HepG2 (cell line): Measurements from ENCODE around the gene HERPUD2. TPM values are rescaled to one million over a fixed set of nuclear protein-coding genes. Genes with fewer than 3 reads are reported as not detected.

Experiments used
- ATAC-seq: fragments of 200-7000 bp; cut with Tn5 transposase; 3 replicates; pipeline ENCODE4 v1.9.1; 2020; ENCODE audit warnings: mild to moderate bottlenecking, moderate library complexity
- BruUV-seq: library from RNA; stranded (reverse); fragments of 400-500 nt; replicated peaks from 2 replicates; lab custom pipeline; 2021; lab: Mats Ljungman, UMichigan
- CTCF ChIA-PET: fragments of 300-600 bp; formaldehyde crosslinking; extraction: SDS; loops from one replicate; lab custom pipeline; 2021; ENCODE audit warnings: low total read pairs, inconsistent platforms, low intra/inter-chr PET ratio; lab: Yijun Ruan, JAX
- POLR2A ChIA-PET: fragments of 350-600 bp; sonication (Branson Sonifier 250); formaldehyde crosslinking; loops from one replicate; lab custom pipeline; 2020; ENCODE audit warnings: antibody characterized with exemption, inconsistent platforms; lab: Yijun Ruan, JAX
- DNase-seq: peaks from one replicate; pipeline ENCODE4 v3.0.0-alpha.2; 2015; ENCODE audit warnings: low spot score
- FAIRE-seq: peaks from 3 replicates; lab custom pipeline; 2011; peaks lifted over from hg19 to GRCh38; lab: Jason Lieb, UNC
- H2AFZ ChIP-seq: one replicate; pipeline ENCODE4 v1.6.1; 2011; ENCODE audit warnings: low read length, inconsistent platforms
- H3K27ac ChIP-seq: fragments of 300-600 bp; 3 replicates; pipeline ENCODE4 v1.8.0; 2011; ENCODE audit warnings: mixed run types, mild to moderate bottlenecking, mixed read lengths, low read length, inconsistent platforms; ENCODE audit not compliant: insufficient read depth; ENCODE audit errors: extremely low read length
- H3K27me3 ChIP-seq, 2 experiments: fragments of 200-600 bp in 1 of 2; 2 replicates in 1 of 2; 3 replicates in 1 of 2; pipeline versions ENCODE4 v1.6.0 to v1.8.0; 2011; ENCODE audit warnings: low read length in 2 of 2, mild to moderate bottlenecking in 2 of 2, moderate library complexity in 2 of 2, inconsistent platforms in 1 of 2; ENCODE audit not compliant: insufficient read depth in 2 of 2, control insufficient read depth in 1 of 2
- H3K36me3 ChIP-seq, 2 experiments: fragments of 200-600 bp in 1 of 2; replicated peaks in 1 of 2; 2 replicates in 1 of 2; 3 replicates in 1 of 2; pipeline versions ENCODE4 v1.5.1 to v1.8.0; 2011; ENCODE audit warnings: low read length in 2 of 2, inconsistent platforms in 1 of 2; ENCODE audit not compliant: insufficient read depth in 2 of 2, control insufficient read depth in 1 of 2
- H3K4me1 ChIP-seq: 2 replicates; pipeline ENCODE4 v1.5.1; 2012; ENCODE audit warnings: low read length, inconsistent platforms; ENCODE audit not compliant: insufficient read depth
- H3K4me2 ChIP-seq: 2 replicates; pipeline ENCODE4 v1.6.0; 2011; ENCODE audit warnings: low read depth, low read length, inconsistent platforms
- H3K4me3 ChIP-seq, 3 experiments: fragments of 200-600 bp in 1 of 3; sonication (generic), shearing (Covaris generic) in 1 of 3; replicated peaks in 1 of 3; 2 replicates each; pipeline ENCODE4 v1.5.1; 2011 to 2016; ENCODE audit warnings: low read length in 3 of 3, inconsistent platforms in 2 of 3, low read depth in 2 of 3, mild to moderate bottlenecking in 2 of 3, control low read depth in 1 of 3, mixed read lengths in 1 of 3; ENCODE audit not compliant: insufficient read depth in 1 of 3
- H3K79me2 ChIP-seq: one replicate; pipeline ENCODE4 v1.6.1; 2011; ENCODE audit warnings: low read length, inconsistent platforms; ENCODE audit not compliant: insufficient read depth
- H3K9ac ChIP-seq: 2 replicates; pipeline ENCODE4 v1.6.0; 2011; ENCODE audit warnings: mild to moderate bottlenecking, low read depth, low read length, inconsistent platforms; ENCODE audit not compliant: insufficient read depth
- H3K9me3 ChIP-seq: 2 replicates; pipeline ENCODE4 v1.5.1; 2012; ENCODE audit warnings: mild to moderate bottlenecking, low read length
- H4K20me1 ChIP-seq: 2 replicates; pipeline ENCODE4 v1.6.0; 2011; ENCODE audit warnings: inconsistent platforms, mild to moderate bottlenecking, low read length, moderate library complexity; ENCODE audit not compliant: insufficient read depth
- HMG20B ChIP-seq: conservative IDR thresholded peaks from 2 replicates; pipeline ENCODE4 v1.6.1; 2016; ENCODE audit warnings: missing genetic modification reagents, missing compliant biosample characterization
- HOXA5 ChIP-seq: sonication (generic); formaldehyde crosslinking; IDR thresholded peaks from 2 replicates; pipeline ENCODE4 v1.4.0; 2020; ENCODE audit warnings: missing genetic modification reagents
- IKZF4 ChIP-seq: sonication (generic); formaldehyde crosslinking; IDR thresholded peaks from 2 replicates; pipeline ENCODE4 v1.5.1; 2020; ENCODE audit warnings: borderline replicate concordance, mild to moderate bottlenecking, low read depth, missing genetic modification reagents; ENCODE audit errors: not compliant biosample characterization
- NR2C2 ChIP-seq: sonication (generic); formaldehyde crosslinking; IDR thresholded peaks from 2 replicates; pipeline ENCODE4 v1.4.0; 2020; ENCODE audit warnings: missing genetic modification reagents, mild to moderate bottlenecking, moderate library complexity, borderline replicate concordance
- POLR2G ChIP-seq: fragments of 200-400 bp; formaldehyde crosslinking; IDR thresholded peaks from 2 replicates; pipeline ENCODE4 v1.6.1; 2018; ENCODE audit warnings: mild to moderate bottlenecking, low read depth, low read length, moderate library complexity
- ZNF264 ChIP-seq: sonication (generic); formaldehyde crosslinking; IDR thresholded peaks from 2 replicates; pipeline ENCODE4 v1.4.0; 2020; ENCODE audit warnings: missing genetic modification reagents
- ZNF33B ChIP-seq: sonication (generic); formaldehyde crosslinking; IDR thresholded peaks from 2 replicates; pipeline ENCODE4 v1.5.1; 2020; ENCODE audit warnings: mild to moderate bottlenecking, missing genetic modification reagents
- ZNF577 ChIP-seq: sonication (generic); formaldehyde crosslinking; IDR thresholded peaks from 2 replicates; pipeline ENCODE4 v1.4.0; 2020; ENCODE audit warnings: mild to moderate bottlenecking, low read depth, missing genetic modification reagents, borderline replicate concordance
- ZNF589 ChIP-seq: sonication (generic); formaldehyde crosslinking; conservative IDR thresholded peaks from 2 replicates; pipeline ENCODE4 v1.8.0; 2022; ENCODE audit warnings: mild to moderate bottlenecking, moderate library complexity, missing genetic modification reagents
- ZNF674 ChIP-seq: sonication (generic); formaldehyde crosslinking; IDR thresholded peaks from 2 replicates; pipeline ENCODE4 v1.5.0; 2020; ENCODE audit warnings: low read depth, mild to moderate bottlenecking, missing genetic modification reagents
- in situ Hi-C: cut with HindIII; loops from 2 replicates; pipeline ENCODE4 v1.10.0; 2017; ENCODE audit warnings: low pct_unique_long_range_greater_than_20kb; ENCODE audit not compliant: extremely low pct_ligation_motif_present
- intact Hi-C: fragments of 100-400 bp; cut with micrococcal nuclease; formaldehyde crosslinking; loops from one replicate; pipeline ENCODE4 v1.10.0; 2022; ENCODE audit not compliant: unreplicated experiment
- polyA plus RNA-seq, 8 experiments: library from polyadenylated mRNA; depleted of rRNA in 3 of 8; stranded (reverse) in 7 of 8; unstranded in 1 of 8; fragments of >200 nt; fragmentation: Illumina TruSeq in 4 of 8; extraction: Trizol in 4 of 8; gene quantifications; 2 replicates each; pipeline versions ENCODE4 v1.2.1 to v1.2.3, GENCODE V29; 2011 to 2016; ENCODE audit warnings: low read depth in 4 of 8, missing spikeins in 1 of 8, mixed read lengths in 1 of 8; ENCODE audit not compliant: insufficient read depth in 1 of 8
- total RNA-seq, 5 experiments: library from RNA; depleted of rRNA; stranded (reverse); fragments of >200 nt; fragmentation: Illumina TruSeq; extraction: Trizol; gene quantifications; 2 replicates each; pipeline ENCODE4 v1.2.3, GENCODE V29; 2016; ENCODE audit warnings: low read depth in 1 of 5

Gene HERPUD2
- total and polyA plus RNA-seq, 2 of the 13 experiments (the other 11 are each of a cell fraction or from before 2014, with no cell fraction given) = 10.7 to 38.6 TPM

GRCh38 chr7:35707422-35707821 lies 12.5 kb upstream of the HERPUD2 start (continued):
- TF ChIP-seq ZNF264 (no peak), ZNF577 (CRISPR knock-in tag) (no peak)

- Histone ChIP-seq H3K27ac (no peak overlapping the region), H3K36me3 (no peaks in the 10 kb centered on the region), H3K9me3 (no peaks in the 10 kb centered on the region)
- TF ChIP-seq NR2C2 (CRISPR knock-in tag) (no peak), ZNF674 (CRISPR knock-in tag) (no peak), HOXA5 (CRISPR knock-in tag) (no peak), ZNF33B (CRISPR knock-in tag) (no peak), ZNF589 (CRISPR knock-in tag) (no peak), POLR2G (no peak), IKZF4 (CRISPR knock-in tag) (no peak), HMG20B (CRISPR knock-in tag) (no peak)
- TF ChIP-seq, all 625 proteins: peak for 0
- CTCF ChIA-PET = no interaction called here
- H3K4me2 ChIP-seq = no peak overlapping the region
- DNase-seq (no peak), ATAC-seq (no peak), FAIRE-seq (no peak)
- BruUV-seq = no TSS peak
- in situ Hi-C loops = loop anchor here (25.0 kb wide), 1 partner anchor 606 kb away; no protein-coding TSS in a partner anchor
- POLR2A ChIA-PET = no interaction called here
- H3K9ac ChIP-seq = no peak overlapping the region
- no peaks in the 10 kb centered on the region for H3K27me3 ChIP-seq
- H3K4me3 ChIP-seq = no peak overlapping the region
- H2AFZ ChIP-seq = no peak overlapping the region
- H3K4me1 ChIP-seq = peaks cover 14% of the 10 kb centered on the region
- intact Hi-C loops = no loop called here
- no peaks in the 10 kb centered on the region for H4K20me1 ChIP-seq
- no peaks in the 10 kb centered on the region for H3K79me2 ChIP-seq
Observed at GRCh38 chr7:35705932-35706461, 11.1 kb upstream of the HERPUD2 start.
